Skeletal muscle cell (primary cell): ENCODE measurements around the gene TBC1D1.
A peak's percentile ranks its signal among the peaks of the same experiment; 100 is the strongest.

Source experiments
- DNase-seq: peaks from one replicate; pipeline ENCODE4 v3.0.0-alpha.2; 2010; ENCODE audit warnings: low read depth
- H3K4me3 ChIP-seq: 2 replicates; pipeline ENCODE4 v1.5.1; 2011; ENCODE audit warnings: low read depth, mild to moderate bottlenecking, control low read depth, low read length, moderate library complexity

The TBC1D1 gene

DNA sequence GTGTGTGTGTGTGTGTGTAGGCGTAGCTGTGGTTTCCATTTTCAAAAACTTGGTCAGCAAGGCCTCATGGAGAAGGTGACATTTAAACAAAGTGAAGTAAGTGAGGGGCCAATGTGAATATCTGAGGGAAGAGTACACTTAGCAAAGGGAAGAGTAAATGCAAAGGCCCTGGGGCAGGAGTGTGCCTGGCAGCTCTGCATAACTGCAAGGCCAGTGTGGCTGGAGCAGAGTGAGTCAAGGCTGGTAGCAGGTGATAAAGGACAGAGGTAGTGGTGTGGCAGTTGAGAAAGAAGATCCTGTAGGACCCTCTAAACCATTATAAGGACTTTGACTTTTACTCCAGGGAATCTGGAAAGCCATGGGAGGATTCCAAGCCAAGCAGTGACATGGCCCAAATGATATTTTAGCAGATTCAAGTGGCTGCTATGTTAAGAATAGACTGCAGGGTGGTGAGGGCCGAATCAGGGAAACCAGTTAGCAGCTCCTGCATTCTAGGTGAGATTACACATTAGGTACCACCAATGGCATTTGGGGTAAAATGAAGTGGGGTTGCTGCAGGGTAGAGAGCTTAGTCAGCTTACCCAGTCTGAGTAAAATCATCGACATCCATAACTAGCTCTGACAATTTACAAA, 5.9 kb upstream of the TBC1D1 start:
- H3K4me3 ChIP-seq = no peak overlapping the region
- DNase-seq = no peak

GRCh38 chr4:37885496-37885895, 5.4 kb upstream of the TBC1D1 start:
- H3K4me3 ChIP-seq = no peak overlapping the region
- DNase-seq = no peak

- H3K4me3 ChIP-seq = peak overlapping the region; percentile 67
- DNase-seq = no peak
Observed at GRCh38 chr4:37889849-37890800, 759 bp upstream of the TBC1D1 start.

- H3K4me3 ChIP-seq = peak overlapping the region; percentile 67
- DNase-seq = no peak
Observed at GRCh38 chr4:37891260-37892159, 626 bp downstream of the TBC1D1 start.

- DNase-seq = no peak
- H3K4me3 ChIP-seq = no peak overlapping the region
Observed at GRCh38 chr4:37892641-37893040, 1.8 kb downstream of the TBC1D1 start.

DNA sequence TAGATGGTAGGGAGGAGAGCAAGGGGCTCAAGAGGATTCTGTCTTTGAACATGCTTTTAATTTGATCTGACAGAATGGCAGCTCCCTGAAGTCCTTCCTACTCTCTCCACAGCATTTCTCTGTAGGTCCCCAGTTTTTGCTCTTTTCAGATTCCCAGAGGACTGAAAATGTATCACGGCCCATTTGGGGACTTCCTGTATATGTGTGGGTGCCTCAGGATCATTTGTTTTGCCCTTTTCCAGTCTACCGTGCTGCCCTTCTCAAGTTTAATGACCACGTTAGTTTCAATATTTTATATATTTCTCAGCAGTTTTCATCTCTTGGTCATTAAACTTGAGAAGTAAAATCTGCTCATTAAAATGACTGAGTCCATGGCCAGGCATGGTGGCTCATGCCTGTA, 2.3 kb downstream of the TBC1D1 start:
- no peak overlapping the region for H3K4me3 ChIP-seq

GRCh38 chr4:37895271-37895670, 4.4 kb downstream of the TBC1D1 start:
- no peak for DNase-seq
- H3K4me3 ChIP-seq = no peak overlapping the region

More for the DNA sequence above, 2.3 kb downstream of the TBC1D1 start:
- DNase-seq = no peak

DNA sequence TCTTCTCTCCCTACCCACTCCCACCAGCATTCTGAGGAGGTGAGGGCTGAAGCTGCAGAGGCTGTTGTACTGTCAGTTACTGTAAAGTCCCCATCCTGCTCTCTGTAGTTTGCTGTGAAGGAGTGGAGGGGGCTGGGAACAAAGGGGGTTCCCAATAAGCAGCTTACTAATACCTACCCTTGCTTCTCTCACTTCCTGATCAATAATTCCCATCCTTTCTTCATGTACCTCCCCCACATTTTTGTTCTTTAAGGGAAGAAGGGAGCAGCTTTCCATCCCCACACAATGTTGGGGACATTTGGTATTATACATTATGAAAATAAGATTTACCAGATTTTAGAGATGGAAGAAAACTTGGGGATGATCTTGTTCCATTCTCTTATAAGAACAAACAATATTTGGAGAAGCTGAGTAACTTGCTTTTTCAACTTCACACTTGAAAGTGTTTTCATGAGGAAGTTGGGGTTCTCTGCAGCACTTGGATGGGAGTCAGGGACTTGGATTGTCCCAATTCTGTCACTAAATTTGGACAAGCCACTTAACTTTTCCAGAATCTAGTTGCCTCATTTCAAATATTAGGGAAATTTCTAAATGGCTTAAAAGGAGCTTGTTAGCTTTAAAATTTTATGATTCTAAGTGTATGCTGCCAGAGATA, 5.4 kb downstream of the TBC1D1 start:
- H3K4me3 ChIP-seq = no peak overlapping the region
- no peak for DNase-seq

DNA sequence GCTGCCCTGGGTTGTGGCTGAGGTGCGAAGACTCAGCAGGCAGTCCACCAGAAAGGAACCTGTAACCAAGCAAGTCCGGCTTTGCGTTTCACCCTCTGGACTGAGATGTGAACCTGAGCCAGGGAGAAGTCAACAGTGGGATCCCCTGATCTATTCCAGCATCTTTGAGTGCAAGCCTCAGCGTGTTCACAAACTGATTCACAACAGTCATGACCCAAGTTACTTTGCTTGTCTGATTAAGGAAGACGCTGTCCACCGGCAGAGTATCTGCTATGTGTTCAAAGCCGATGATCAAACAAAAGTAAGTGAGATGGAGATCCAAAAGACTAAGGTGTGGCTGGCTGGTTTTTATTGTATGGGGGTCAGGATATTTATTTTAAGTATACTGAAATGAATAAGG, 11.3 kb downstream of the TBC1D1 start:
- DNase-seq = no peak
- H3K4me3 ChIP-seq = no peak overlapping the region

DNA sequence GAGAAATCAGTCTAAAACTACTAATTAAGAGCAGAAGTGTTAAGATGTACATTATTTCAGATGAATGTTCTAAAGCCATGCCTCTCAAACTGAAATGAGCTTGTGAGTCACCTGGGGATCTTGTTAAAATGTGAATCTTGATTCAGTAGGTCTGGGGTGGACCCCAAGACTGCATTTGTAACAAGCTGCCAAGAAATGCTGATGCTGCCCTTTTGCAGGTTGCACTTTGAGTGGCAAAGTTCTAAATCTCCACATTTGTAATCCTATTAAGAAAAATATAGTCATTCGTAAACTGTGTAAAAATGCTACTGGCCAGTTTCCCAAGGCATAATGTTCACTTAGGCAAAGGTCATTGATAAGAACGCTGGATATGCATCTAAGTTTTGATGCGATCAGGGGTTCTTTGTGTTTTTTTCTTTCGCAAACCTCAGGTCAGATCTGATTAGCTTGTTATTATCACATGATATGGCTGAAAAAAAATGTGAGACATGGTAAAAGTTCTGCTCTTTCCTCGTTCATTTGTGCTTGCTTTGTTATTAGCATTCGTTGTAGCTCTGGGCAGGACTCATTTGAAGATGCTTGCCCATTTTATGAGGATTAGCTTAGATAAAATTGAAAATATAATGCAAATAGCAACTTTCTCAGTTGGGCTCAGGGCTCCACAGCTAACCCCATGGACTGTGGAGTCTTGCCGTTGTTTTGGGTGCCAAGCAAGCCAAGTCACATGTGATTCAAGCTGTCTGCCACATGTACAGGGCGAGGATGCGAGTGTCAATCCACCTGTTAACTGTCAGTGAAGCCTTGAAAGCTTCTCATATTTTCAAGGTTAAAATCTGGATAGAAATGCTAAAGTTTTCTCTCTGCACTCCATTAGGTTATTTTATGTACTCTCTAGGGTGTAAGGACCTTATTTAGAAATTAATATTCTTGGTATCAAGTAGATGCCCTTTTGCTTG, 12.1 kb downstream of the TBC1D1 start:
- H3K4me3 ChIP-seq = no peak overlapping the region
- DNase-seq = no peak

- no peak overlapping the region for H3K4me3 ChIP-seq
- DNase-seq = no peak
Observed at GRCh38 chr4:37903901-37904300, 13.0 kb downstream of the TBC1D1 start.

DNA sequence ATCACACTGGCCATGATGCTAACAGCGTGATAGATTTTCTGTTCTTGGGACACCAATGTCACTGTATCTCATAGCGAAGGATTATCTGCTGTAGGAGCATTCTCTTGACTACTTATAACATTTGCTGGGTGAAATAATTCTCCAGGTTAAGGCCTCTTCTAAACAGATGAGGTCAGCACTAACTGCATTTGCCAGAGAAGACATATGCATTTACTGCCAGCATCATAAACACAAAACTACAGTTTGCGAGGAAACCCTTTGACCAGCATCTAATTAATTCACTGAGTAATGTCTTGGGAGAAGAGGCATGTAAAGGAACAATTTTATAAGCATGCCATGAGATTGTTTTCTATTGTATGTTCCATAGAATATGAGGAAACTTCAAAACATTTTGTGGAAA, 13.9 kb downstream of the TBC1D1 start:
- no peak overlapping the region for H3K4me3 ChIP-seq

GRCh38 chr4:37905533-37906169, 14.8 kb downstream of the TBC1D1 start:
- no peak overlapping the region for H3K4me3 ChIP-seq
- DNase-seq = no peak

More for the DNA sequence above, 13.9 kb downstream of the TBC1D1 start:
- DNase-seq = no peak

DNA sequence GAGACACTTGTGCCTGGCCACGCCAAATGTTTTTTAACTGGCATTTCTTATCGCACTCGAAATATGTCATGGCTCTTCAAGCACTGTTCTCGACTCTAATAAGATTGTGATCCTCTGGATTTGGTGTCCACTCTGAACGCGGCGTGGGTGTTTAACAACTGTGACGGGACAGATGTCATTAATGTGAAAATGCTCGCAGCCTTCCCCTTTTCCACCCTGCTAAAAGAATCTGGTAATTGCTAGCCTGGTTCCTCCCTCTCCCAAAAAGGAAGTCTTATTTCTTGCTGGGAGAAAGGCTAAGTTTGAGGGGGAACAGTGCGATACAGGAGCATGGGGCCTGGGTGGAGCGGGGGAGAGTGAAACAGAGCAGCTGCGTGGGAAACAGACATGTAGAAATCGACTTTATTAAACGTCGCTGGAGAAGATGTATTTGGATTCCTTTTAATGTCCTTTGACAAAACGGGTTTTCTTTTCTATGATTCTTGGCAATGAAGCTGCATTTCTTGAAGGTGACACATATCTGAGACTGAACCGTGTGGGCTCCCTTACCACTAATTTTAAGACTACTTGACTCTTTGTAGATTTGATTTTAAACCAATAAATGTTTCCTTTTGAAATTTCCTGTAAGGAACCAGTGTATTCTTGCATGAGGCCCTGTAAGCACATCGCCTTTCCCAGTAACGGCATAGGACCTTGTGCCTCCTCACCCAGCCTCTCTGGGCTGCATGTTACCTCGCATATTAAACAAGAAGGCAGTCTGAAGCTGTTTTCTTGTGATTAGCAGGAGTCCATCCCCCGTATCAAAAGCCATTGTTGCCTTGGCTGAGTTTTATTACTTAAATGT, 17.8 kb downstream of the TBC1D1 start:
- H3K4me3 ChIP-seq = no peak overlapping the region
- DNase-seq = peak; percentile 65

- no peak for DNase-seq
- H3K4me3 ChIP-seq = no peak overlapping the region
Observed at GRCh38 chr4:37909332-37910090, 18.6 kb downstream of the TBC1D1 start.

DNA sequence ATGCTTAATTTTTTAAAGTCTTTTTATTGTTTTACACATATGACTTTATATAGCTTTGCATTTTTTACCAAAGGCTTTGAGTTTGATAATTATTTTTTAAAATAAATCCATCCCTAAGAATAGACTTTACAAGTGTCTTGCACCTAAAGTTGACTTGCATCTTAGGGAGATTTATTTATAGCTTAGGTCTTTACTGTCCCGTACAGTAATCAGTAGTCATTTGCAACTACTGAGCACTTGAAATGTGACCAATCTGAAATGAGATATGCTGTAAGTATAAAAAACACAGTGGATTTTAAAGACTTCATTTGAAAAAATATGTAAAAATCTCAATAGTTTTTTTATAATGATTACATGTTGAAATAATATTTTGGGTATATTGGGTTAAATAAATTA, 19.2 kb downstream of the TBC1D1 start:
- no peak for DNase-seq
- H3K4me3 ChIP-seq = no peak overlapping the region
